ENCODE results near the gene HSPB2.
"Not testable (repeated sequence)": the region's sequence is repeated elsewhere in the genome, so short reads cannot be mapped to it uniquely, and the experiment has no call there.

The HSPB2 gene

DNA sequence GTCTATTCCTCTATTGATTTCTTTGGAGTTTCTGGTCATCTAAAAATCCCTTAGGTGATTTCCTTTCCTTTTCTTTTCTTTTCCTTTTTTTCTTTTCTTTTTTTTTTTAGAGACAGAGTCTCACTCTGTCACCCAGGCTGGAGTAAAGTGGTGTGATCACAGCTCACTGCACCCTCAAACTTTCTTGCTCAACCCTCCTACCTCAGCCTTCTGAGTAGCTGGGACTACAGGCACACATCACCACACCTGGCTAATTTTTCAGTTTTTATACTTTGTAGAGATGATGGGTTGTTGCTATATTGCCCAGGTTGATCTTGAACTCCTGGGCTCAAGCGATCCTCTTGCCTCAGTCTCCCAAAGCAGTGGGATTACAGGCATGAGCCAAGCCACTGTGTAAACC, 4.2 kb downstream of the HSPB2 start:
- no peak for DNase-seq

DNA sequence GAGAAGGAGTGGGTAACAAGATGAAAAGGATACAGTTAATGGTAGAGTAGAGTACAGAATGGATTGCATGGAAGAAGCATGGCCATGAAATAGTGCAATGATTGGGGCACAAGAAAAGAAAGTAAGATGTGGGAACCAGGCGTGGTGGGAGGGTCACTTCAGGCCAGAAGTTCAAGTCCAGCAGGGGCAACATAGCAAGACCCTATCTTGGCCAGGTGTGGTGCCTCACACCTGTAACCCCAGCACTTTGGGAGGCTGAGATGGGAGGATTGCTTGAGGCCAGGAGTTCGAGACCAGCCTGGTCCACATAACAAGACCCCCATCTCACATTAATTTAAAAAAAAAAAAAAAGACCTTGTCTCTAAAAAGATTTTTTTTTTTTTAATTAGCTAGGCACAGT, 4.8 kb downstream of the HSPB2 start:
- DNase-seq, result no peak

- DNase-seq, result no peak
These were observed 5.3 kb downstream of the HSPB2 start for GRCh38 chr11:111917788-111918187.

- DNase-seq, result no peak
These were observed 6.1 kb downstream of the HSPB2 start, which contains the start of gene C11orf52 for GRCh38 chr11:111918390-111919256. Gene C11orf52, plus strand, starts transcription at chr11:111918913. Its CDS starts 60 bp downstream, at chr11:111918973.

- DNase-seq, result no peak
These were observed 8.4 kb downstream of the HSPB2 start for GRCh38 chr11:111920908-111921307.

DNA sequence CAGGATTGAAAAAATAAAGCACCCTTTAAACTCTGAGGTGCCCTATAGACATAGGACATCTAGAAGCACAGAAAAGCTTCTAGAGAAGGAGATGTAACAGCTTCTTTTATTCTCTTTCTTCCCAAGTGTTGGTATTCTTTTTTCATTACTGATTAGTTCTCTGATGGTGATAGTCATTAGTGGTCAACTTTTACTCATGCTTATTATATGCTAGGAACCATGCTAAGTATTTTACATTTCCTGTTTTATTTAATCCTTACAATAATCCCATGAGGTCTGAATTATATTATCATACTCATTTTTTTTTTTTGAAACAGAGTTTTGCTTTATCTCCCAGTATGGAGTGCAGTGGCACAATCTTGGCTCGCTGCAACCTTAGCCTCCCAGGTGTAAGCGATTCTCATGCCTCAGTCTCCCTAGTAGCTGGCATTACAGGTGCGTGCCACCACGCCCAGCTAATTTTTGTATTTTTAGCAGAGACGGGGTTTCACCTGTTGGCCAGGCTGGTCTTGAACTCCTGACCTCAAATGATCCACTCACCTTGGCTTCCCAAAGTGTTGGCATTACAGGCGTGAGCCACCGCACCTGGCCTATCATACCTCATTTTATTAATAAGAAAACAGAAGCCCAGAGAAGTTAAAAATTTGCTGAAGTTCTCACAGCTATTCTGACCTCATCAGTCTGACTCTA, 9.2 kb downstream of the HSPB2 start:
- no peak for DNase-seq

DNA sequence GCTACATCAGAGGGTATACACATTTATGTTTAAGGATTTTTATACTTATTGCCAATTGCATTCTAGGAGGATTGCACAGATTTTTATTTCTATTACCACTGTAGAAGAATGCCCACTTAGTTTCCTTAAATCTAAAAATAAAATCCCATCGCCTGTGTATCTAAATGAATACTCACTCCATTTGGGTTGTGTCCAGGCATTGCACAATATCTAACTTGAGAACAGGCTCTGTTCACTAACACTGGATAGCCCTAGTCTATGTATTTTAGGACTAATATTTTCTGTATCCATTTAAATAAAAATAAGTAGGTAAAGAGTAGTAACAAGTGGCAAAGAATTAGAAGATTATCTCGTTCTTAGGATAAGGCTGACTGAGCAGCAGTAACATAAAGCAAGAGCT, 10.3 kb downstream of the HSPB2 start:
- DNase-seq, result no peak

- no peak for DNase-seq
These were observed 10.8 kb downstream of the HSPB2 start for GRCh38 chr11:111923351-111923788.

DNA sequence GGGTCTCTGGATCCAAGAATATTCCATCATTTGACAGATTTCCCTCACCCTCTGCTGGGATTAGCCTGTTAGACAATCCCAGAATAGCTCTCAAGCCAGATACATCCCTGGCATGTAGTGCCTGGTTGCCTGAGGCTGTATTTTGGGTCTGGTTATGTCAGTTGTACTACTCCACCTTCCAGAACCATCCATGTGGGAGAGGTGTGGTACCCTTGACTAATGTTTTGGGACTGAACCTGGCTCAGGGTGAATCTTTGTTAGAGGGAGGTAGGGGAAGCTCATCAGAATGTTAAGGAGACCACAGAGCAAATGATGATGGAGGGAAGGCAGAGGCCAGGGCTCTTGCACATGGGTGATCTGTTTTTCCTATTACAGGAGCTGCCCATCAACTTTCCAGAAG, 11.4 kb downstream of the HSPB2 start:
- DNase-seq, result no peak

DNA sequence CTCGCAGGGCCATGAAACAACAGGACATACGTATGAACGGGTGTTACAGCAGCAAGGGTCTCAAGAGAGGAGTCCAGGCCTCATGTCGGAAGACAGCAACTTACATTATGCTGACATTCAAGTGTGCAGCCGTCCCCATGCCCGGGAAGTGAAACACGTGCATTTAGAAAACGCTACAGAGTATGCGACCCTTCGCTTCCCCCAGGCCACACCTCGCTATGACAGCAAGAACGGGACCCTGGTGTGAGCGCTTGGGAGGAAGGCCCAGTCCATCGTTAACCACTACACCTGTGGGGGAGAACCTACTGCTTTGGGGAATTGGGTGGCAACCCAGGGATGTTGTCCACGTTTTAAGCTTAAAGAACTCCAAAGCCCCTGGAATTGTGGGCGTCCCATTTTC, 13.4 kb downstream of the HSPB2 start:
- DNase-seq, result no peak

DNA sequence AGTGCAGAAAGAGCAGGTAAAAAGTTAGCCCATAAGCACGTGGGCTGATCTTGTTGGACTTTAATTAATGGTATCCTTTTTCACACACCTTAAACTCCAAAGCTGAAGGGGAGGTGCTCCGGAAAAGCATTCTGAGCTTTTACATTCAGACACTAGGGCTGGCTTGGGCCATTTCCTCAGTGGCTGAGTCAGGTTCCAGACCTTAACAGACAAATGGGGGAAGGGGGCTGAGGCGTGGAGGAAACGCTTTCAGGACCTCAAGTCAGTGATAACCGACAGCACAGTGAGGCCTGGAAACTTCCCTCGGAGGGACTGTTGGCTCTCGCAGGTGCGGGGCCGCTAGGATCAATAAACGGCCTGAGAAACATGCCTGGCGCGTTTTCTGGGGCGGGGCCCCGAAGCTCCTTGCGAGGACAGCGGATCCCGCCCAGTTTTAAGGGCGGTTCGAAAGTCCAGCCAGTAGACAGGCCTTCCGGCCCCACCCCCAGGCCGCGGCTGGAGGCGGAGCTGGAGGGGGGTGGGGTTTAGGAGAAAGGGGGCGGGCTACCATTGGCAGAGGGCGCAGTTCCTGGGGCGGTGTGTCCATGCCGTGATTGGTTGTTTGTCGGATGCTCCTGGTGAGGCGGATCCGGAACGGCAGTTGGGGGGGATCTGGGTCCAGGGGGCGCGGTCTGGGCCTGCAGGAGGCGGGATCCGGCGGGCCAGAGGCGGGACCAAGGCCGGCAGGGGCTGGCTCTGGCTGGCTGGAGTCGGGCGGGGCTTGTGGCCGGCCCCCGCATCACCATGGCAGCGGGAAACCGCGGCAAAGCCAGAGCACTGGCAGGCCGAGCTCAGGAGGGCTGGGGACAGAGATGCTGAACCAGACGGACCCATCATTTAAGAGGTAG, 14.2 kb downstream of the HSPB2 start:
- DNase-seq, result peak; percentile 59

DNA sequence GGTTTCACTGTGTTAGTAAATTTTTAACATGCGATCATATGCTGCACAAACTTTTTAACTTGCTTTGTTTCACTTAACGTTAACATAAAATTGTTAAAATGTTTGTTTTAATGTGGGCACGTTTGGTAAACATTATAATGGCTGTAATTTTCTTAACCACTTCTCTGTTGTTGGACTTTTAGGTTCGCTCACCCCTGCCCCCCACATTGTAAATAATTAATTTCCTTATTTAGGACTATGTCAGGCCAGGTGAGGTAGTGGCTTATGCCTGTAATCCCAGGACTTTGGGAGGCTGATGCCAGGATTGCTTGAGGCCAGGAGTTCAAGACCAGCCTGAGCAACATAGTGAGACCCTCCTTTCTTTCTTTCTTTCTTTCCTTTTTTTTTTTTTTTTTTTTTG, 17.9 kb downstream of the HSPB2 start:
- no peak for DNase-seq

- no peak for DNase-seq
These were observed 20.0 kb downstream of the HSPB2 start for GRCh38 chr11:111932611-111932950.

GRCh38 chr11:111933176-111933575, 20.6 kb downstream of the HSPB2 start:
- not testable (repeated sequence) for DNase-seq

GRCh38 chr11:111933872-111934271, 21.3 kb downstream of the HSPB2 start:
- DNase-seq, result no peak

DNA sequence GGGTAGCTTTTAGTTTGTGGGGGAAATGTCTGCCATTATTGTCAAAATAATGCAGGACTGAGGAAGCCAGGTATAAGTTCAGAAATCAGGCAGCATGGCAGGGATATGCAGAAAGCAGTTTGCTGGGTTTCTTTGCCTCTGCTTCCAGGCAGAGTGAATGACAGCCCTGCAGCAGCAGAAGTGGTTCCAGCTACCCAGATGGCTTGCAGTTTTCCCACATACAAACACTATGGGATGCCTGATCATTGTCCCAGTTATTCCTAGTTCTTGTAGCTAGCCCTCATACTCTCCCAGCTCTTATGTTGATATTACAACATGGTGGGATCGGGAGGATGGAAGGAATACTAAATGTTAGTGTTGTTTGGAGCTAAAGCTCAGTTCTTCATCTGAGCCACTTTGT, 21.8 kb downstream of the HSPB2 start:
- DNase-seq, result no peak

DNA sequence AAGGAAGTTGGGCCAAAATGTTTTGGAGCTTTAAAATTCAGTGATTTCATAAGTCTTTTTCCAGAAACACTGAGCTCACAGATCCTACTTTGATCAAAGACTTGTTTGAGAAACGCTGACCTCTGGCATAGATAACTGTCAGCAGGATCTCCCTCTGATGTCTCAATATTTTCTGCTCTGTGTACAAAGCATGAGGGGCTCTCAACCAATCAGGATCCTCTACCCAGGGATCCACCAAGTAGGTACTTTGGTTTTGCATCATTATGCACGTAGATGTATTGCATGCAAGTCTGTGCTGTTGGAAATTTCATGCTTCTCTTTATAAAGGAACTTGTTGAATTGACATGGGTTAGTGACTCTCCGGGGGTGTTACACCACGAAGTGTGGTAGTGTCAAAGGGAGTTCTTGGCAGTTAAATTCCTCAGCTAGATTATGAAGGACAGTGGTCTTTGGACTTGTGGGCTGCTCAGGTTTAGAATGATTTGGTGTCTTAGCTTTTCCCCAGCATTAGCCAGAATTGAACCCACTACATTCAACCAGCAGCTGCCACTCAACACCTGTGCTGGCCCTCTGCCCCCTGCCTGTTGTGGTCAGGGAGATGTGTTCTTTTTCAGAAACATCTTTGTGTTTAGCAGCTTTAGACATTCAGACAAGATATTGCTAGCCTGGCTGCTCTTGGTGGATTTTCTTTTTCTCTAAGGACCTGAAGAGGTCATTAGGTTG, 22.9 kb downstream of the HSPB2 start:
- no peak for DNase-seq

GRCh38 chr11:111936040-111936540, 23.6 kb downstream of the HSPB2 start:
- no peak for DNase-seq

DNA sequence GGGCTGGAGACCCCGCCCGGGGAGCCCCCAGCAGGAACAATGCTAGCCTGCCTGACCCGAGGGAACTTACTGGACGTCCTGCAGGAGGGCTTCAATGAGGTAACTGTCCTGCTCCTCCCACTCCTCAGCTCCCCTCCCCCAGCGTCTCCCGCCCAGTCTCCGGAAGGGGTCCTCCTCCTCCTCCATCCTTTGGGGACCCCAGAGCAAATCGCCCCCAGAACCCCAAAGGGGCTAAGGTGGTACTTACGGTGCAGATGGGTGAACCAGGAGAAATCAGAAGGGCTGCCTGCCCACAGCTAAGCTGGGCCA, 24.9 kb downstream of the HSPB2 start:
- no peak for DNase-seq

GRCh38 chr11:111937844-111938243, 25.3 kb downstream of the HSPB2 start:
- no peak for DNase-seq

DNA sequence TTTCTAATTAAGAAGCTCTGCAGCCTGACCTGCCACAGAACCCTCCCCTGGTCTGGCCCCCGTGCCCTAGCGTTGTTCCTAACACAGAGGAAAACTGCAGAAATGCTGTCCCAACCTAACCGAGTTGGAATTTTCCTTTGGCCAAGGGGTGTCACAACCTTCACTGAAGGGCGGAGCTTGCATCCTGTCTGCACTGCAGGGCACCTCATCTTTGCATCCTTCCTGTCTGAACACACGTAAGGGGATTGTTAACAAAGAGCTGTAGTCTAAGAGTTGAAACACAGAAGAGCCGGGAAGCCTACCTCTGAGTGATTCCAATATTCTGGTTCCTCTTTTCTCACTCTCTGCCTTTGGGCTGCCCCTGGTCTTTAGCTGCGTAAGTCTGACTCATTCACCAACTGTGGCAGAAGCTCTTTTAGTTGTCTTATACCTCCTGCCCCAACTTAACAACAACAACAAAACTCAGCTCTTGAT, 26.2 kb downstream of the HSPB2 start:
- no peak for DNase-seq

DNA sequence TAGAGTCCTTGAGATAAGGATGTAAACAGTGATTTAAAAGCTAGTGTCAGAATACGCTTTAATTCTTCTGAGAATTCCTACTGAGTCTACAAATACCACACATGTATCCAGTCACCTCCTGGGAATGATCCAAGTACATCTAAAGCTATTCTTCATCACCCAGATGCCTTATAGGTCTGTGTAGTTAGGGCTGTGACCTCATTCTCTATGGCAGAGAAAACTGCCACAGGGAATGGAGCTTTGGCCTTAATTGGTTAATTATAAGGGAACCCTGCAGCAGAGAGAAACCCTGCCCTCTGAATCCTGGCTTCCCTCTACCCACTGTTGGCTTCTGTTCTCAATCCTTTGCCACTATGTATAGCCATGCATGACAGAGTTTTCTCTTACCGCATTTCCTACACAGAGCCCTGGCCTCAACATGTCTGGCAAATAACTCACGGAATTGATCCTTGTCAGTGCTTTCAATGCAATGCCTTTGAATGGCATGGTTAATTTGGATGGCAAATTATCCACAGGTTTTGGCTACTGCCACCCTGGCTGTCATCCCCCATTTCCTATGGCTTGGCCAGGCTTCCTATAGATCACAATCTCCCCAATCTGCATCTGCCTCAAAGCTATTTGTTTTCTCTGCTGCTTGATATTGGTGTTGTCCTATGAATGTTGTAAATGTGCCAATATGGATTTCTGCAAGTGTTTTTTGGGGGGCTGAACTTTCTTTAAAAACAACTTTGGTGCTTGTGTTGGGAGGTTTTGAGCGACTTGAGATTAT, 27.5 kb downstream of the HSPB2 start:
- DNase-seq, result peak; percentile 29

Measured in NCI-H1694 treated with DMSO at 0.1 percent for 48 hours (cell line).